Femur (tissue), 1 donor: Measurements from ENCODE around the gene ANKRD16.
"Not testable (repeated sequence)": the region's sequence is repeated elsewhere in the genome, so short reads cannot be mapped to it uniquely, and the experiment has no call there.

Experiments used
- DNase-seq: peaks from one replicate; pipeline ENCODE4 v3.0.0-alpha.2; 2017

ANKRD16 gene

DNA sequence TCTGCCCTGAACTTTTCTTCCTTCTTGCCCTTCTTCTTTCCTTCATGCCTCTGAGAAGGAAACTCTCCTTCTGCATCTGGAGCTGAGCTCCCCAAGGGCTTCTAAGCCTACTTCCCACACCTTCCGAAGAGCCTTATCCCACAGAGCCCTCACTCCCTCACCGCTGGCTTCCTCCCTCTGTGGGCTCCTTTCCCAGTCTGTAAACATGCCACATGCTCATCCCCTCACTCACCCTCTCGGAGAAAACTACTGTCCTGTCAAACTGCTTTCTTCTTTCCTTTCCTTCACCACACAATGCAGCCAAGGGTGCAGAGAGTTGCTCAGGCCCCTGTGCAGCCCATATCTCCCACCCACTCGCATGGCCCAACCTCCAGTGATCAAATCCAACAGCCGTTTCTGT is 18.1 kb downstream of the ANKRD16 start:
- no peak for DNase-seq

DNA sequence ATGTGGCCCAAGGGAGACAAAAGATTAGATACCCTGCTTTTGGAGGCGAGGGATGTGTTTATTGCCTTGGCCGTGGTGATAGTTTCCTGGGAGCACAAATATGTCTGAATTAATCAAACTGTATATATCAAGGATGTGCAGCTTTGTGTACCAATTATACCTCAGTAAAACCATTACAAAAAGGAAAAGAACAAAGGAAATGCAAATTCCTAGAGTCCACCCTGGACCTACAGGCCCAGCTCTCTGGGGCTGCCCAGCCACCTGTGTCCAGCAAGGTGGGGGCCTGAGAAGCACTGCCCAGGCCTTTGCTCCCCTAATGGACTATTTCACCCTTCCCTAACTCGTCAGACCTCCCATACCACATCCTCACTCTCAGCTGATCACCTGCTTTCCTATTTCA is 20.5 kb downstream of the ANKRD16 start:
- DNase-seq, result no peak

DNA sequence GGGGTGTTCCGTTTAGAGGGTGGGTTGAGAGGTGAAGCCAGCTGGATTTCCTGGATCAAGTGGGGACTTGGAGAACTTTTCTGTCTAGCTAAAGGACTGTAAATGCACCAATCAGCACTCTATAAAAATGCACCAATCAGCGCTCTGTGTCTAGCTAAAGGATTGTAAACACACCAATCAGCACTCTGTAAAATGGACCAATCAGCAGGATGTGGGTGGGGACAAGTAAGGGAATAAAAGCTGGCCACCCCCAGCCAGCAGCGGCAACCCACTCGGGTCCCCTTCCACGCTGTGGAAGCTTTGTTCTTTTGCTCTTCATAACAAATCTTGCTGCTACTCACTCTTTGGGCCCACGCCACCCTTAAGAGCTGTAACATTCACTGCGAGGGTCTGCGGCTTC is 21.3 kb downstream of the ANKRD16 start:
- DNase-seq, result not testable (repeated sequence)

DNA sequence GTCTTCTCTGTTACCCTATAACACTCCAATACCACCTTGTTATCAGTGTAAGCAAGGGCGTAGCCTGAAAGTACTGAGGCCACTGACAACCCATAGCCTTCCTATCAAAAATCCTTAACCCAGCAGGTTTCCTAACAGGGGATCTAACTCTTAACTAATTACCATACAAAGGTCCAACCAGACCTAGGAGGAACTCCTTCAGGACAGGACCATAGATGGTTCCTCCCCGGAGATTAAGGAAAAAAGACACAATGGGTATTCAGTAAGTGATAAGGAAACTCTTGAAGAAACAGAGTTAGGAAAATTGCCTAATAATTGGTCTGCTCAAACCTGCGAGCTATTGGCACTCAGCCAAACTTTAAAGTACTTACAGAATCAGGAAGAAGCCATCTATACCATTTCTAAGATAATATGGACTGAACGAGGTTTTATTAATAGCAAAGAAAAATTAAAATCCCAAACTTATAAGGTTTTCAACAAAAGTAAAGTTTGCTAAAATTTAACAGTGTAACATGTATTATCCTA is 22.5 kb downstream of the ANKRD16 start:
- not testable (repeated sequence) for DNase-seq

DNA sequence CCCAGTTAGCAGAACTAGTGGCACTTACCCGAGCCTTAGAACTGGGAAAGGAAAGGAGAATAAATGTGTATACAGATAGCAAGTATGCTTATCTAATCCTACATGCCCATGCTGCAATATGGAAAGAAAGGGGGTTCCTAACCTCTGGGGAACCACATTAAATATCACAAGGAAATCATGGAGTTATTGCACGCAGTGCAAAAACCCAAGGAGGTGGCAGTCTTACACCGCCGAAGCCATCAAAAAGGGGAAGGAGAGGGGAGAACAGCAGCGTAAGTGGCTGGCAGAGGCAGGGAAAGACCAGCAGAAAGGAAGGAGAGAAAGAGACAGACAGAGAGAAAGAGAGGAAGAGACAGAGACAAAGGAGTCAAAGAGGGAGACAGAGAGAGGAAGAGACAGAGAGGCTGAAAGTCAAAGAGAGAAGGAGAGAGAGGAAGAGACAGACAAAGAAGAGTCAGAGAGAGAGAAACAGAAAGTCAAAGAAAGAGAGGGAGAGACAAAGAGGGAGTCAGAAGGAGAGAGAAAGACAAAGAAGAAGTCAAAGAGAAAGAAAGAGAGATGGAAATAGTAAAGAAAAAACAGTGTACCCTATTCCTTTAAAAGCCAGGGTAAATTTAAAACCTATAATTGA is 23.1 kb downstream of the ANKRD16 start:
- DNase-seq, result not testable (repeated sequence)

DNA sequence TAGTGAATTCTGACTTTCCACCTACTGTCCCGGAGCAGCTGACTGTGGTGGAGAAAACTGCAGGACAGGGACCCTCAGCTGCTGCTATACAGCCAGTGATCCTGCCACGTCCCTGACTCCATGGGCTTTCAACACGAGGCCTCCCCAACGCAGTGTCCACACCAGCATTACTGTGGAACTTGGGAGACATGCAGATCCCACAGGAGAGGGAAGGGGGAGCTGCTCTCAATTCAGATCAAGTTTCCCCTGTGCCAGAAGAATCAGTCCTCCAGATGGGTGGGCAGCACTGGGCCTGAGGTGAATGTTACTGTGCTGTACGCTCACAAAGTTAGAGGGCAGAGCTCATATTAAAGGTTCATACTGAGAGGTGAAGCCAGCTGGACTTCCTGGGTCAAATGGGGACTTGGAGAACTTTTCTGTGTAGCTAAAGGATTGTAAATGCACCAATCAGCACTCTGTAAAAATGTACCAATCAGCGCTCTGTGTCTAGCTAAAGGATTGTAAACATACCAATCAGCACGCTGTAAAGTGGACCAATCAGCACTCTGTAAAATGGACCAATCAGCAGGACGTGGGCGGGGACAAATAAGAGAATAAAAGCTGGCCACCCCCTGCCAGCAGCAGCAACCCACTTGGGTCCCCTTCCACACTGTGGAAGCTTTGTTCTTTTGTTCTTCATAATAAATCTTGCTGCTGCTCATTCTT is 26.6 kb downstream of the ANKRD16 start:
- DNase-seq, result not testable (repeated sequence)

DNA sequence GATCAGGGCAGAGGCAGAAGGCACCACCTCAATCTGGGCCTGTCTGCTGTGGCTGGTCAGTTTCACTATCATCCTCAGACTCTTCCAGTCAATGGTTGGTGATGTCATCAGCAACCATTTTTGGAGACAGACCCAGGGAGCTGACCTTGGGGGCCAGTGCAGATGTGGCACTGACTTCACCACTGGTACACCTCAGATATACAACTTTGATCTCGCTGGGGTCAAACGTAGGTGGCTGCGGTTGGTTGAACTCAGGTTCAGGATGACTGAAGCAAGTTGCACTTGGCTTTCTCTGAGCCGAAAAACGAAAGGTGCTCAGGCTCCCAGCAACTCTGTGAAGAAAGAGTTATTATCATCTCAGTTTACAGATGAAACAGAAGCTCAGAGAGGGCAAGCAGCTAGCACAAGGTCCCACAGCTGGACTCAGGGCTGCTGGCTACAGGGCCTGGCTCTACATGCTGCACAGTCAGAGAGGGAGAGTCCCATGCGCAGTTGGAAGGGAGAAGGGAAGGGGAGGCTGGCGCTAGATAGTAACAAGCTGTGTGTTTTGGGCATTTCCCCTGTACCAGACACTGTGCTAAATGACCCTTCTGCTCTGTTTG is 27.2 kb downstream of the ANKRD16 start:
- no peak for DNase-seq

DNA sequence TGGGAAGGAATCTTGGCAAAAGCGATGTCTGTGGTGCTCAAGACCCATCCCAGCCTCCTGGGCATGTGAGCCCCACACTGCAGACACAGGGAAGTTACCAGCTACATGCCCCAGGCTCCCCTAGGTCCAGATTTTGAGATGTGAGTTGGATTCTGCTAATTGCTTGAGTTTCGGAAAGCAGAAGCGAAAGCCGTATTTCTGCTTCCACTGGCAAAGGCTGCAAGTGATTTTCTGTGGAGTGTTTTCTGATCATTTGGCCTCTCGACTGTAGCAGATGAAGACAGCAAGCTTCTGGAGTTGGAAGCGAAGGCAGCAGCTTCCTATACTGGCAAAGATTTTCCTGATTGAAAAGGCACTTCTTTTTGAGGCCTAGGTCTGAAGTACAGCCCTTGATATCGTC is 29.6 kb downstream of the ANKRD16 start:
- no peak for DNase-seq

DNA sequence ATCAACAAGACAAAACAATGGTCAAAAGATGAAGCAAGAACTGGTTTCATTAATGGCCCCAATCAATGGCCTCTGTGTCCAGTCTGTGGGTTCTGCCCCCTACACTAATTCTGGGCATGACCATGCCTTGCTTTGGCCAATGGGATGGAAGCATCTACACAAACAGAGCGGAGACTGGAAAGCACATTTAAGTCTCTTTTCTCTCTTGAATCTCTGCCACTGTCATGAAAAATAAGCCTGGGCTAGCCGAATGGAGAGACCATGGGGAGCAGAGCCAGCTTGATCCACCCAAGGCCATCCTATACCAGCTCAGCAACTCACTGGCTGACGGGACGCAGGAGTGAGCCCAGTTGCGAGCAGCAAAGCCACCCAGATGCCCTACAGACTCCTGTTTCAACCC is 30.9 kb downstream of the ANKRD16 start:
- DNase-seq, result no peak

DNA sequence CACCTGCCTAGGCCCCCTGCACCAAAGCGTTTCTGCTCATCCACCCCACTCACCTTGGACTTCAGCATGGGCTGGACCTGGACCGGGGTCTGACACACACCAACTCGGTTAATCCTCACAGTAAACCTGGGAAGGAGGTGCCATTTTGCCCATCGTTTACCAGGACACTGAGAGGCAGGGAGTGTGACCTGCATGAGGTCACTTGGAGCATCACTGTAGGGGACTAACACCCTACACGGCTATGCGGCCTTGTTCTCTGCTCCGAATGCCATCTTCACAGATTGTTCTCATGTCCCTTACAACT is 33.0 kb downstream of the ANKRD16 start:
- DNase-seq, result no peak

DNA sequence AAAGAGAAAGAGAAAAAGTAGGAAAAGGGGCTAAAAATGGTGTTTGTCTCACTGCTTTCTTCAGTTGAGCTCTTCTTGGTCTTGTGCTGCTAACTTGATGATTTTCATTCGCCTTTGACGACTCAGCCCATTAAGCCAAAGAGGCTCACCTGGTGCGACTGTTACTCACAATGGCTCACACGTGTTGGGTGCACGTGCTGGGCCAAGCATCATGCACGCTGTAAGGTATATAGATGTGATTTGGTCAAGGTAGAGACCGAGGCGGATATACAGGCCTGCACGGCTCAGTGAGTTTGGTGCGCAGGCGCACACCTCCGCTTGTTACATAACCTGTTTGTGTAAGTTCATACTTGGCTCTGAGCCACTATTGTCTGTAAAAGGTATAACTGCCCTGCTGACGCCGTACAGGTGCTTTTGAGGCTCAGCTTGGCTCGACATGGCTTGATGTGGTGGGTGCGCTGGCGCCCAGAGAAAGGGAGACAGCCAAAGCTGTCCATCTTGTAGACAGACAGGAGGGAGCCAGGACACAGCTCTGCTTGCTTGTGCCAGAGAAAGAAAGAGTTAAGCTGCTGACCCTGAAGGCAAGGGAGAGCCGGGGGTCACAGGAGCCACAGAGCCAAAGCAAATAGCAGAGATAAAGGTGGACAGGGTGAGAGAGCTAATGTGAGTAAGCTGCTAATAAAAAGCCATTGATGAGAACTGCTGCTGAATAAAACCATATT is 33.6 kb downstream of the ANKRD16 start:
- no peak for DNase-seq

DNA sequence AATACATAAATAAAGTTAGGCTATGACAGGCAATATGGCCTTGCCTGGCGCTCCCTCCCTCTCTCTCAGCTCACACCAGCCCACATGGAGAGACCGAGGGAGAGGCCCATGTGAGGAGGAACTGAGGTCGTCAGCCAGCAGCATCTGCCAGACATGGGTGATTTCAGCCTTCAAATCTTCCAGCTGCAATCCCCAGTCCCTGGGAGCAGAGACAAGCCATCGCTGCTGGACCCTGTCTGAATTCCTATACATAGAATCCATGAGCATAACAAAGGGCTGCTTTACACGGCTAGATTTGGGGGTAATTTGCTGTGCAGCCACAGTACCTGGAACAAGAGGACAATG is 35.6 kb downstream of the ANKRD16 start:
- DNase-seq, result peak; percentile 60

DNA sequence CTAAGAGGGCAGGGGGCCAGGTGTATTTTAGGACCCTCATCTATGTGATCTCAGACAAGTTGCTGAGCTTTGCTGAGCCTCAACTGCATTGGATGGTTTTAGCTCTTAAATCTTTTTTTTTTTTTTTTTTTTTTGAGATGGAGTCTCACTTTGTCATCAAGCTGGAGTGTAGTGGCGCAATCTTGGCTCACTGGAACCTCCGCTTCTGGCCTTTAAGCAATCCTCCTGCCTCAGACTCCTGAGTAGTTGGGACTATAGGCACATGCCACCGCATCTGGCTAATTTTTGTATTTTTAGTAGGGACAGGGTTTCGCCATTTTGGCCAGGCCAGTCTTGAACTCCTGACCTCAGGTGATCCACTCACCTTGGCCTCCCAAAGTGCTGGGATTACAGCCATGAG is 43.0 kb downstream of the ANKRD16 start:
- DNase-seq, result not testable (repeated sequence)

DNA sequence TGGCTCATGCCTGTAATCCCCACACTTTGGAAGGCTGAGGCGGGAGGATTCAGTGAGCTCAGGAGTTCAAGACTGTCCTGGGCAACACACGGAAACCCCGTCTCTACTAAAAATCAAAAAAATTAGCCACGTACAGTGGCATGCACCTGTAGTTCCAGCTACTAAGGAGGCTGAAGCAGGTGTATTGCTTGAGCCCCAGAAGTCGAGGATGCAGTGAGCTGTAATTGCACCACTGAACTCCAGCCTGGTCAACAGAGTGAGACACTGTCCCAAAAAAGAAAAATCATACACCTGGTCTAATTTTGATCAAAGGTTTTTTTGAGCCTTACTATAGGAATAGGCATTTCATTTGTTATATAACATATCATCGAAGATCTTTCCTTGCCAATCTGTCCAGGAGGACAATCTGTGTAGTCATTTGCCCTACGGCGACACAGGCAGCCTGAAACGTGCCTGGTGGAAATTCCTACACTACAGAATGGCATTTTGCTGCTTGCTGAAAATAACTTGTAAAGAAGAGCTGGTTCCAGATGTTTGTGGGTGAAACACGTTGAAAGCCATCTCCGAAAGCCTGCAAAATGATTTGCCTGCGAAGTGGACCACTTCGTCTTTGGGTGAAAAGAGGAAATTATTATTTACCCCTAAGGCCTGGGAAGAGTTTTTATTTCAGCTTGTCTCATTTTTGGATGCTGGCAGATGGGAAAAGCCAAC is 45.2 kb downstream of the ANKRD16 start:
- DNase-seq, result no peak

DNA sequence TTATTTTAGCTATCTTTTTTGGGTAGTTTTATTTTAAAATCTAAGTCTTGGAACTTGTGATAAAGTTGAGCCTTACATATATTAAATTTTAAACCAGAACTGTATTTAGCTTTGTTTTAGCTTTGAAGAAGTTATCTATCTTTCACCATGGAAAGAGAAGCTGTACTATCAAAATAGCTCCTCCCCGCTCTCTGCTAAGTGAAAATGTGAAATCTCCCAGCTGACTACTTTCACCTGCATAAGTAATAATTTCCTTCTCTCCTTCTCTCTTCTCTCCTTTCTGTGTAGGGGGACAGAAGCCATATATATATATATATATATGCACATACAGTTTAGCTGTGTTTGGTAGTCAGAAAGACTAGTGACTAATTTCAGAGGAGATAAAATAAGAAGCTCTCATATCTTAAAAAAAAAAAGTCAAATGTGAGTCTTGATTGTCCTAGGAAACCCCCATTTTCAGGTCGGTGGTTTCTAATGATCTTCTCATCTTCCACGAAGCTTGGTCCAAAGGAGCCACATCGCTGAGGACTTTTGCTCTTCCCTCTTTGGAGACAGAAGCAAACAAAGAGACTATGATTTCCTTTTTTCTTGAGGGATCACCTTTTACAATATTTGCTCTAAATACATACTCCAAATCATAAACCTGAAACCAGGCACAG is 45.9 kb downstream of the ANKRD16 start:
- no peak for DNase-seq

DNA sequence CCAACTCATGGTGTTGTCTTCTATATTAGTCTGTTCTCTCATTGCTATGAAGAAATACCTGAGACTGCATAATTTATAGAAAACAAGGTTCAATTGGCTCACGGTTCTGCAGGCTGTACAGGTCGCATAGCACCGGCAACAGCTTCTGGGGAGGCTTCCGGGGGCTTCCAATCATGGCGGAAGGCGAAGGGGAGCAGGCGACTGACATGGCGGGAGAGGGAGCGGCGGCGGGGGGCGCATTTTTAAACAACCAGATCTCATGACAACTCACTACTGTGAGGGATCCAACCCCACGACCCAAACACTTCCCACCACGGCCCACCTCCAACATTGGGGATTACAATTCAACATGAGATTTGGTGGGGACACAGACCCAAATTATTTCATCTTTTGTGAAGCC is 47.7 kb downstream of the ANKRD16 start:
- no peak for DNase-seq

DNA sequence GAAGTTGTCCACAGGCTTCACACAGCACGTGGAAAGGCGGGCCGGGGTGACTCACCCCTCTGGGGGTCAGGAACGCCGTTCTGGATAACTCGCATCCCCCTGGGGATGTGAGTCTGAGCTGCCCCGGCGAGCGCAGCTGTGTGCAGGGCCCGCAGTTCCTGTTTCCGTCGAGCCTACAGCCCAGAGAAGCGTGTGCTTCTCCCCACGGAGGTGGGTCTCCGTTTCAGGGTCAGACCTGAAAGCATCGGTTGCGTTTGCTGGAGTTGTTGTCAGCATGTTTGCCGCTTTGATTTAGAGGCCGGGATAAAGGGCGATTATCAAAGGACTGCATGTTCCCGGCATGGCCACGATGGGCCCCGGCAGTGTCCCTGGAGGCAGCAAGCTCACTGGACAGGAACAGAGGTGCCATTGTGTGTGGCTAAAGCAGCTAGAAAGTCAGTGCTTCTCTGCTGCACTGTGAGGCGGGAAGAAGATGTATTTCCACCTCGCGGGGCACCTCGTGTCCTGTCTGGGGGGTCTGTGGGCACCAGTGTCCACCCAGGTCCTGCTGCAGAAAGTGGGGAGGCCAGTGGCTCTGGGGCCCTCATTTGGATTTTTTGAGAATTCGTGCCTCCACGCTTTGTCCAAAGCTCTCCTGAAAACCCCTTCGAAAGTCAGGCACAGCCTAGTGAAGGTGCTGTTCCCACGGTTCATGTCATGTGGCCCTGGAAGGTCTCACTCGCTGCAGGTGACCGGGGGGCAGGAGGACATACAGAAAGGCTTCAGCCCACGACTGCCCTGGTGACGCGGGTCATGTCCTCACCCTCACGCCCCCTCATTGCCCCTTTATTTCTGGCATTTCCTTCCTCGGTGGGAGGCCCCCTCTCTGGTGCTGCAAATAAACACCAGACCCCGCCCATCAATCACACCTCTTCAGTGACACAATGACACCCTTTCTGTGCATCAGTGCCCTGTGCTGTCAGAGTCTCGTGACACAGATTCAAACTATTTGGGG is 49.1 kb downstream of the ANKRD16 start:
- DNase-seq, result peak; percentile 71

DNA sequence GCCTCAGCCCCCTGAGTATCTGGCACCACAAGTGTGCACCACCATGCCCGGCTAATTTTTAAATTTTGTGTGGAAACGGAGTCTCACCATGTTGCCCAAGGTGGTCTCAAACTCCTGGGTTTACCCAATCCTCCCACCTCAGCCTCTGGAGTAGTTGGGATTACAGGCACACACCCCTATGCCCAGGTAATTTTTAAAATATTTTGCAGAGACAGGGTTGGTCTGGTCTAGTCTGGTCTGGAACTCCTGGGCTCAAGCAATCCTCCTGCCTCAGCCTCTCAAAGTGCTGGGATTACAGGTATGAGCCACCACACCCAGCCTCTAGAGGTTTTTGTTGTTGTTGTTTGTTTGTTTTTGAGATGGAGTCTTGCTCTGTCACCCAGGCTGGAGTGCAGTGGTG is 53.5 kb downstream of the ANKRD16 start:
- not testable (repeated sequence) for DNase-seq

DNA sequence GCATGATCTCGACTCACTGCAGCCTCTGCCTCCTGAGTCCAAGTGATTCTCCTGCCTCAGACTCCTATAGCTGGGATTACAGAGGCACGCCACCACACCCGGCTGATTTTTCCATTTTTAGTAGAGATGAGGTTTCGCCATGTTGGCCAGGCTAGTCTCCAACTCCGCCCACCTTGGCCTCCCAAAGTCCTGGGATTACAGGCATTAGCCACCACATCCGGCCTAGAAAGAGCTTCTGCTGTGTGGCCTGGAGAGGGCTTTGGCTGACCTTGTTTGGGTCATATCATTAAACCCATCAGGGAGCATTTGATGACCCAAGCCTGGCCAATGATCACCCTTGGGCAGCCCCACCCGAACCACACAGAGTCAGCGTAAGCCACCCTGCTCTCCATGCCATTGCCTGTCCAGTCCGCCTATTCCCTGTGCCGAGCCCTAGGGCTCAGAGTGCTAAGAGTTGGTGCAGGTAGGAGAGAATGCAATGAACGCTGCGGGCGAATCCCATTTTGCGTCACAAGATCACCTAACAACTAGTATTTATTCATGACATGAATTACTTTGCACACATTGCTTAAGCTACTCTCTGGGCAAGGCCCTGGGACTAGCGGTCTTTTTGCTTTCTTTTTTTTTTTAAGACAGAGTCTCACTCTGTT is 54.1 kb downstream of the ANKRD16 start:
- DNase-seq, result no peak

DNA sequence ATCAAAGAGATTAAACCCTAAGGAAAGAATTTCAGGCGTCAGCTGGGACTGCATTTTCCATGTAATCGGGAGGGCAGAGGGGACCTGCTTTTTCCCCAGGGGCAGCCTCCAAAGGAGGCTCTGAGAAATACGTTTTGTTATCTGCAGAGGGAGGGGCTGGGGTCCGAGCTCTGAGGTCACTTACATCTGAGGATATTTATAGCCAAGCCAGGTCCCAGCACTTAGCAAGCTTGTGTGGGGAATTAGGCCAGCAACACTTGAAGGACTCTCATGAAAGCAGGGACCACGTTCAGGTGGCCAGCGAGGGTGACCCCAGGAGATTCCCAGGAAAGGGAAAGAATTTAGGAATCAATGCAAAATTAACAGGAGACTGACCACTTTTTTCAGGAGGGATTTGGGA is 55.9 kb downstream of the ANKRD16 start:
- DNase-seq, result no peak

DNA sequence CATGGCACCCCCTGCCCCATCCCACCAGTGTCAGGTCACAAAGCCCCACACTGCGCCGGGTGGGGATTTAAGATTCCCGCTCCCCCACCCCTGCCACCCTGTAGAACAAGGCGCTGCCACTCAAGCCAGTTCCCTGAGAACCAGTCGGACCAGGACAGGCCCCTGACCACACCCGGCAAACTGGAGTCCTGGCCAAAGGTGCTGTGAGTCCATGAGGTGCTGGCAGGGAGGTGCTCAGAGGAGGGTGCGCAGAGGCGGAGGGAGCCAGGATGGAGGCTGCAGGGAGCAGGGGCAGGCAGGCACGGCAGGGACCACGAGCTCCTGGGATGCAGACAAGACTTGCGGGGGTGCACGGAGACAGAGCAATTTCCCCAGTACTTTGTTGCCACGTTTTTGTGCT is 56.7 kb downstream of the ANKRD16 start:
- no peak for DNase-seq
